ENCODE data around the gene SNRPB2.

Gene SNRPB2

DNA sequence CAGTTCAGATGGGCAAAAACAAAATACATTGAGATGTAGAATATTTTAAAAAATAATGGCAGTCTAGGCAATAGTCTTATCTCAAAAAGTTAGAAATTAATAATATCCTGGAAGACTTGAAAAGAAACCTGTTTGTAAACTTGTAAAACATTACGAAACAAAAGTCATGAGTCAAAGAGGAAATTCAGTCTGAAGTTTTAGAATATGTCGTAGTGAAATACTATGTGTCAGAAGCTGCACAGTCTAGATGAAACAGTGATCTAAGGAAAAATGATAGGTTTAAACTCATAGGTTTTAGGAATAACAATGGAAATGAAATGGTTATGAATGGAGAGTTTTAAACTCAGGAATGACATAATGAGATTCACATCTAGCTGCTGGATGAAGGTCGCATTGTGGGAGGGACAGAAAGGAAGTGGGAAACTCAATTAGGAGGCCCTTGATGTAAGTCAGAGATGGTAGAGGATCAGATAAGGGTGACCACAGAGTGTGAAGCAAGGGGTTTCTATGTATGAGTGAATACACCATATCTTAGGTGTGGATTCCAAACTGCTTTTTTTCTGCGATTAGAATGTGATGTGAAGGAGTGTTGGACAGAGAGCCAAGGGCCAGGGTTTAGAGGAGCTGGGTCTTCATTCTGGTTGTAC is 2.8 kb downstream of the SNRPB2 start:
- DNase-seq = no peak

DNA sequence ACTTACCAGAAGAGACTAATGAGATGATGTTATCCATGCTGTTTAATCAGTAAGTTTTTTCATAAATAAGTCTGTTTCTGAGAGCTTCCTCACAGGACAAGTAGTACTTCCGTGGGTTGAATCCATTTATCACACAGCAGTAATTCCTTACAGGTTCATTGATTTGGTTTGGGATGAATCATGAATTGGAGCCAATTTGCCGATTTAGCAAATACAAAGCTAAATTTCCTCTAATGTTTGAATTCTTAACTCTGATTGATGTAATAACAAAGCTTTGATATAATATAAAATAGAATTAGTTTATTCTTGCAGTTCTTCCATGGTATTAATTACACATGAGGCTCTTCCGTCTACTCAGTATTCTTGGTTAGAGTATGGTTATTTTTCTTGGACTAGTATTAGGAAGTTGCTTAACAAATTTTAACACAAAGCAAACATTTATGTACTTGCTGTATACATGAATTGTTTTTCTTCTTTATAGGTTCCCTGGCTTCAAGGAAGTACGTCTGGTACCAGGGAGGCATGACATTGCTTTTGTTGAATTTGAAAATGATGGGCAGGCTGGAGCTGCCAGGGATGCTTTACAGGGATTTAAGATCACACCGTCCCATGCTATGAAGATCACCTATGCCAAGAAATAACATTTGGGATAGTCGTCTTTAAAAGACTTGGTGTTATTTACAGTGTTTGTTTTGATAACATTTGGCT is 10.7 kb downstream of the SNRPB2 start:
- DNase-seq = no peak

DNA sequence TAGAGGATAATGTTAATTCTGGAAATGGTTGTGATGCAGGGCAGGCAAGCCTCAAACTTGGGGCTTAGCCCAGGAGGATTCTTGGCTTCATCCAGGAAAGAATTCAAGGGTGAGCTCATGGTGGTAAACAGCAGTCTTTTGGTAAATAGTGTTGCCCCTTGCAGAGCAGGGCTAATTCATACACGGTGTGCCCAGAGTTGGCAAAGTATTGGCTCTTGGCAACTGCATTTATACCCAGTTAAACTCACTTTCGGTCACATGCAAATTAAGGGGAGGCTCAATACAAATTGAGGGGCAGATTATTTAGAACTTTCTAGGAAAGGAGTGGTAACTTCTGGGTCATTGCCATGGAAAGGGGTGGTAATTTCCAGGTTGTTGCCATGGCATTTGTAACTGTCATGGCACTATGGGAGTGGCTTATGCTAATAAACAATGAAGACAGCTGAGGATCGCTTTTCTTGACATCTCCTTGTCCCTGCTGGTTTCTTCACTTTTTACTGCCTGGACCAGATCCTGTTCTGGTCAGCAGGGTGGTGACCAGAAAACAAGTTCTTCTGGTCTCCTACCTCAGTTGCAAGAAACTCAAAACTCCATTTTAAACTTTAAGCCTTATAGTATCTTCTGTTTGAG is 14.5 kb downstream of the SNRPB2 start:
- DNase-seq = peak in 10 of 56 donors; percentile 3 to 25 (median 6)

DNA sequence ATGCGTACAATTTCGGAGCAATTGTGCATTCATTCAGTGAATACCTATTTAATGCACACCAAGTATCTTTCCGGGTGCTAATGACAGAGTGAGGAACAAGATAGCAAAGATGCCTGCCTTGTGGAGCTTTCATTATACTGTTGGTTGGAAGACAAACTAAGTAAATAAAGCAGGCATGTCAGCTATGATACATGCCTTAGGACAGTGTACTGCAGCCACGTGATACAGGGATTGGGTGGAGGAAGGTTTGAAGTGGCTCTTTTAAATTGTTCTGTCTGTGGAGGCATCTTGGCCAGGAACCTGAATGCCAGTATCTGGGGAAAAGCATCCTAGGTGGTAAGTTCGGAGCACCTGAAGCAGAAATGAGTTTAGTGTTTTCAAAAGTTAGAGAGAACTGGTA is 15.4 kb downstream of the SNRPB2 start:
- no peak for DNase-seq

DNA sequence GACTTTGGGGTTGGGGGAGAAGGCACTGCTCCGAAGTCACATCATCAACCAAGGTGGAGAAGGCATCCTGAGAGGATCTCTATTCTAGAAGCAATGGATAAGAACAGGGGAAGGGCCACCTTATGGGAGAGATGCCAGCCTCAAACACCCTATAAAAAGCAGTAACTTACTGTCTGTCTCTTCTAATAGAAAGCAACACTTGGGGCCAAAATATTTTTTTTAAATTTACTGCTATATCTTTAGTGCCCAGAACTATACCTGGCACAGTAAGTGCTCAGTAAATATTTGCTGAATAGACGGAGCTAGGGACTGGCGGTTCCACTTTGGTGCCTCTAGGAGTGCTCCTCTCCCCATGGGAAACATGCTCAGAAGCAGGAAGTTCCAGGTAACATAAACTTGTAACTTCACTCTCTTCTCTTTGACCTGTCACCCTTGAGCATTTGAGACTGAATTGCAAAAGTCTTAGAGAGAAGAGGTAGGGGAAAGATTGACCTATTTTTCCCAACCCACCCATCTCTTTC is 17.5 kb downstream of the SNRPB2 start:
- no peak for DNase-seq

- no peak for DNase-seq
Observed at GRCh38 chr20:16748308-16748900, 18.6 kb downstream of the SNRPB2 start, which contains the start of gene OTOR. Gene OTOR, plus strand, starts transcription at chr20:16748358. Its CDS starts 44 bp downstream, at chr20:16748402.

- DNase-seq = no peak
Observed at GRCh38 chr20:16749573-16749972, 19.7 kb downstream of the SNRPB2 start.

- DNase-seq = no peak
Observed at GRCh38 chr20:16752082-16752481, 22.3 kb downstream of the SNRPB2 start.

GRCh38 chr20:16752901-16753300 is 23.1 kb downstream of the SNRPB2 start:
- DNase-seq = no peak

DNA sequence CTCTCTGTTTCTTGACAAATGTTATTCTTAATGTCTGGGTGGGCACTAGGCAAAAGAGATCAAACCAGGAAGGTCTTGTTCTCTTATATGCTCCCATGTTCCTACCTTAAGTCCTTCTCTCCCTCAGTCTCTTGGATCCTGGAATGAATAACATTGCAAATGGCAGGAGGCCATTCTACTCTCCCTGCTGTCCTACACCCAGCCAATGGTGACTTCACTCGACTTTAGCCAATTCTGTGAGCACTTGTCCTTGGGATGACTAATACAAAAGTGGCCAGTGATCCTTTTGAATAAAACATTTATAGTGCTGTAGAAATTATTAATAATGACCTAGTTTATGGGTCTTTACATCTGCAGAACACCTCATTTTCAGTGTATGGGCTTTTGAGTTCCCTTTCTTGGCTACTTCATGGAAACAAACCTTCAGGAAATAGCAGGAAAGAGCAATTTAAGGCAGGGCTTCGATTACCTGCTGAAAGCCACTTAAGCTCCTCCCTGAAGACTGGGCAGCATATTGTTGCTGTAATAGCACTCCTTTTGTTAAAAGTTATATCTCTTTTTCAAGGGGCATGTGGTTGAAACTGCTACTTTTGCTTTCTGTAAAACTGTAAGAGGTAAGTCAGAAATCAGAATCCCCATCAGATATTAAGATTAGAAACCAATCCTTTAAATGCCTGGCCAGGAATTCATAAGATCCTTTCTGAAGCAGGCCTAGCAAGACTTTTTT is 28.8 kb downstream of the SNRPB2 start:
- no peak for DNase-seq

- DNase-seq = no peak
Observed at GRCh38 chr20:16759181-16759563, 29.3 kb downstream of the SNRPB2 start.

DNA sequence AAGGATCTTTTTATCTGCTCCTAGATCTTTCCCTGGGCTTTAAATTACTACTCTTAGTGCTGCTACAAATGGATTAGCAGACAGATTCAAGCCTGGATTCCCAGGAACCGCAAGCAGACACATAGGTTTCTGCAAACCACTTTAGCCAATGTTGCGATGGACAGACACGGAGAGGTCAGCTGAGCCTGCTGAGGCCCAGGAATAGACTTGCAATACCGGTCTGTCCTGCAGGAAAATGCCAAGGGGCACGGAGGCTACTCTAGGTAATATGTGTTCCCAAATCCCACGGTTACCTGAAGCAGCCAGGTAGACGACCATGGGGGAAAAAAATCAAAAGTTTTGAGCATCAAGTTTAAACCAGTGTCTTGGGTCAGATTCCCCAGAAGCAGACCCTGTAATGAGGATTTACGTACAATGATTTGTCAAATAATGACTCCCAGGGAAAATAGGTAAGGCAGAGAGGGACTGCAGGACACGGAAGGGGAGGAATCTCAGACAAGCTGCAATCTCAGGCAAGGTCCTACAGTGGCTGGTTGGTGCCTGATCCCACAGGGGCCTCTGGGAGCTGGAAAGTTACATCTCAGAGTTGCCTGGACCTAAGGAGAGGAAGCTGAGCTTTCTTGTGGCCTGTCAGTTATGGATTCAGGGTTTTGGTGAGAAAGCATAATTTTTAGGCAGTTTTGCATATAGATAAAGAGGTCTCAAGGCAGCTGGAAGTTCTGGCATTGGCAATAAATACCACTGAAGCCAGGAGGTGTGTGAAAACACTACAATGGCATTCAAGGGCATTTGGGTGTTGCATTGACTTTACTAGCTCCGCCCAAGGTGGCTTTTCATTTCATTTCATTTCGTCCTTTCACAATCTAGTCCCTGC is 30.8 kb downstream of the SNRPB2 start:
- peak in 1 of 56 donors; percentile 7 for DNase-seq

- DNase-seq = peak in 43 of 56 donors; percentile 0 to 74 (median 30)
Observed at GRCh38 chr20:16761305-16761829, 31.5 kb downstream of the SNRPB2 start.

GRCh38 chr20:16764560-16764959 is 34.7 kb downstream of the SNRPB2 start:
- no peak for DNase-seq

- DNase-seq = no peak
Observed at GRCh38 chr20:16771213-16771612, 41.4 kb downstream of the SNRPB2 start.

- DNase-seq = no peak
Observed at GRCh38 chr20:16775961-16776360, 46.1 kb downstream of the SNRPB2 start.

GRCh38 chr20:16777126-16777525 is 47.3 kb downstream of the SNRPB2 start:
- DNase-seq = no peak

- DNase-seq = no peak
Observed at GRCh38 chr20:16778159-16778558, 48.3 kb downstream of the SNRPB2 start.

GRCh38 chr20:16781496-16781895 is 51.7 kb downstream of the SNRPB2 start:
- DNase-seq = no peak

- DNase-seq = no peak
Observed at GRCh38 chr20:16785226-16785625, 55.4 kb downstream of the SNRPB2 start.

Data from amygdala (tissue), 56 donors.